Fibroblast of gingiva (primary cell): ENCODE data around the gene SAMD5.
"Not testable (repeated sequence)": the region's sequence is repeated elsewhere in the genome, so short reads cannot be mapped to it uniquely, and the experiment has no call there.

Experiments used
- DNase-seq: peaks from one replicate; pipeline ENCODE4 v3.0.0-alpha.2; 2011; ENCODE audit warnings: low read depth

SAMD5 gene

GRCh38 chr6:147528511-147529145 lies 20.1 kb downstream of the SAMD5 start:
- no peak for DNase-seq

- DNase-seq = no peak
Measured at GRCh38 chr6:147530132-147531060, 21.9 kb downstream of the SAMD5 start.

GRCh38 chr6:147531321-147531720 lies 22.8 kb downstream of the SAMD5 start:
- no peak for DNase-seq

GRCh38 chr6:147534116-147534860 lies 25.8 kb downstream of the SAMD5 start:
- DNase-seq = no peak

GRCh38 chr6:147538821-147539220 lies 30.3 kb downstream of the SAMD5 start:
- DNase-seq = no peak

- no peak for DNase-seq
Measured at GRCh38 chr6:147540075-147540474, 31.6 kb downstream of the SAMD5 start.

- DNase-seq = not testable (repeated sequence)
Measured at GRCh38 chr6:147542436-147542835, 33.9 kb downstream of the SAMD5 start.

GRCh38 chr6:147544420-147544819 lies 35.9 kb downstream of the SAMD5 start:
- DNase-seq = no peak

GRCh38 chr6:147546501-147547368 lies 38.2 kb downstream of the SAMD5 start:
- DNase-seq = no peak

- DNase-seq = no peak
Measured at GRCh38 chr6:147547369-147547902, 38.9 kb downstream of the SAMD5 start.

GRCh38 chr6:147548921-147549475 lies 40.5 kb downstream of the SAMD5 start:
- no peak for DNase-seq

- peak; percentile 22 for DNase-seq
Measured at GRCh38 chr6:147549531-147549930, 41.0 kb downstream of the SAMD5 start.

- DNase-seq = no peak
Measured at GRCh38 chr6:147551976-147552375, 43.5 kb downstream of the SAMD5 start.

GRCh38 chr6:147553099-147553498 lies 44.6 kb downstream of the SAMD5 start:
- no peak for DNase-seq

- DNase-seq = no peak
Measured at GRCh38 chr6:147554281-147554680, 45.8 kb downstream of the SAMD5 start.

- DNase-seq = no peak
Measured at GRCh38 chr6:147559006-147559405, 50.5 kb downstream of the SAMD5 start.

GRCh38 chr6:147560670-147561069 lies 52.2 kb downstream of the SAMD5 start:
- no peak for DNase-seq

GRCh38 chr6:147561726-147562125 lies 53.2 kb downstream of the SAMD5 start:
- no peak for DNase-seq

GRCh38 chr6:147563472-147563871 lies 55.0 kb downstream of the SAMD5 start:
- no peak for DNase-seq

- peak; percentile 52 for DNase-seq
Measured at GRCh38 chr6:147564556-147564955, 56.1 kb downstream of the SAMD5 start.
